Stomach (tissue), 9 donors: ENCODE measurements around the gene FANCC. TPM values are rescaled to one million over a fixed set of nuclear protein-coding genes. Genes with fewer than 3 reads are reported as not detected.

Experiments
- DNase-seq, 2 donors: peaks; one replicate each; pipeline versions ENCODE4 v3.0.0 to v3.0.0-alpha.2; 2013 to 2019
- H3K27ac ChIP-seq, 5 donors: fragments of 200-600 bp in 4 of 5; sonication (generic) in 4 of 5; one replicate each; pipeline ENCODE4 v1.5.1; 2013 to 2019; ENCODE audit warnings: mild to moderate bottlenecking in 1 of 5, moderate library complexity in 1 of 5
- H3K27me3 ChIP-seq, 3 donors: fragments of 200-600 bp; sonication (generic); one replicate each; pipeline ENCODE4 v1.5.1; 2017 to 2019; ENCODE audit warnings: mixed run types in 1 of 3
- H3K36me3 ChIP-seq, 4 donors: fragments of 200-600 bp; sonication (generic); 1 replicate in 3 of 4; 2 replicates in 1 of 4; pipeline ENCODE4 v1.5.1; 2016 to 2019
- H3K4me1 ChIP-seq, 4 donors: fragments of 200-600 bp; sonication (generic); one replicate each; pipeline ENCODE4 v1.5.1; 2016 to 2019
- H3K4me3 ChIP-seq, 4 donors: fragments of 200-600 bp; sonication (generic) in 3 of 4; one replicate each; pipeline ENCODE4 v1.5.1; 2016 to 2019; ENCODE audit warnings: mild to moderate bottlenecking in 1 of 4
- H3K9me3 ChIP-seq, 4 donors: fragments of 200-600 bp; sonication (generic); one replicate each; pipeline ENCODE4 v1.5.1; 2016 to 2019
- CTCF ChIP-seq, 7 experiments: fragments of 450-650 bp in 4 of 7; fragments of 200-600 bp in 3 of 7; sonication (generic) in 3 of 7; IDR thresholded peaks; one replicate each; pipeline ENCODE4 v1.5.1; 2016 to 2019; ENCODE audit warnings: antibody characterized with exemption in 7 of 7, control low read depth in 2 of 7, mild to moderate bottlenecking in 1 of 7
- EP300 ChIP-seq: sonication (generic); formaldehyde crosslinking; IDR thresholded peaks from one replicate; pipeline ENCODE4 v1.6.1; 2017; ENCODE audit warnings: antibody characterized with exemption
- POLR2A ChIP-seq, 4 donors: fragments of 450-650 bp; IDR thresholded peaks; one replicate each; pipeline ENCODE4 v1.6.1; 2016; ENCODE audit warnings: antibody characterized with exemption in 4 of 4, control low read depth in 2 of 4, mild to moderate bottlenecking in 1 of 4, moderate library complexity in 1 of 4
- POLR2AphosphoS5 ChIP-seq, 3 donors: sonication (generic); formaldehyde crosslinking; IDR thresholded peaks; one replicate each; pipeline ENCODE4 v1.6.1; 2016; ENCODE audit warnings: antibody characterized with exemption in 3 of 3
- WGBS, 5 donors: extraction: QIAGEN DNeasy Blood & Tissue Kit in 3 of 5; methylation state at CpG; one replicate each; pipeline versions ENCODE4 v1.1.5 to v1.1.7; 2013 to 2018; 5-methylcytosine and 5-hydroxymethylcytosine counted together
- intact Hi-C: fragments of 100-400 bp; cut with DNase I; formaldehyde crosslinking; loops from one replicate; pipeline ENCODE4 v1.15.1; 2023; ENCODE audit warnings: low total_unique reads
- polyA plus RNA-seq, 3 donors: library from polyadenylated mRNA; stranded (reverse); fragments of 200-250 nt; gene quantifications; one replicate each; pipeline ENCODE4 v1.2.3, GENCODE V29; 2013
- total RNA-seq, 5 donors: library from RNA; depleted of rRNA; stranded (reverse); fragments of >200 nt; gene quantifications; one replicate each; pipeline versions ENCODE4 v1.1.0 to v1.2.3, GENCODE V29; 2014 to 2016
- donor health status: healthy with polysubstance abuse.
- donor health status: Bipolar disorder and iron deficiency.
- donor health status: healthy.

Gene FANCC
- total and polyA plus RNA-seq, 8 donors = 3.1 to 24.5 (median 7.1) TPM

DNA sequence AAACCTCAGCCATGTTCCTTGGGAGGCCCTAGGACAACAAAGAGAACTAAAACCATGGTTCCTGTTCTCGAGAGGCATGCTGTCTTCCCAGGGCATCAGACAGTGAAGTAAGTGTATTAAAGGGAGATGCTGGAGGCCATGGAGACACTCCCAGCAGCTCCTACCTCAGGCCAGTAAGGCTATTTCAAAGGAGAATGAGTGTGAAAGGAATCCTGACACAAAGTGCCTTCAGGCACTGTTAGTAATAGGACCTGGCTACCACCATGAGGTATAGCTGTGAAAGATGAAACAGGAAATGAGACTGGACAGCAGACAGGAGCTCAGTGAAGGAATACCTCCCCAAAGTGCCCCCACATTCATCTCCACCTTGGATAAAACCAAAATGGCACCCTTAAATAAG is 71.0 kb downstream of the FANCC start:
- intact Hi-C loops = no loop called here
- no peak for DNase-seq

DNA sequence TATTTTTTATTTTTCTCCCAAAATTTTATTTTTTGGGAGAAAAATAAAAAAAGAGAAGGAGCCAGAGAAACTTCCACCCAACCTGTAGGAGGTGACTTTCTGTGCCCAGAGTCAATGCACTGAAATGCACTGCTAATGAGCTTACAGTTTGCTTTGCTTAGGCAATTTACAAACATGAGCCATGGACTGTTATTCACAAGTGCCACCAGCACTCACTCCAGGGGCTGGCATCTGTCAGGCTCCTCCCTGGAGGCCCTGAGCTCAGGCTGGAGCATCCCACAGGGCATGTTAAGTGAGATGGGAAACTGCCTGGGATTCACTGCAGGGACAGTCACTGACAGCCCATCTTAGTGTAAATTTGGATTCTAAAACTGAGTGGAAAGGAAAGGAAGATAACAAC is 74.9 kb downstream of the FANCC start:
- no peaks in the 10 kb centered on the region for H3K9me3 ChIP-seq
- no peak for DNase-seq
- H3K36me3 ChIP-seq = peaks cover 0 to 30% (median 26%) of the 10 kb centered on the region in 4 donors
- intact Hi-C loops = no loop called here
- no peak for TF ChIP-seq EP300
- TF ChIP-seq POLR2A (IDR thresholded peaks at IDR 0.05) = no peak
- TF ChIP-seq CTCF (IDR thresholded peaks at IDR 0.05) = no peak
- TF ChIP-seq POLR2AphosphoS5 (IDR thresholded peaks at IDR 0.05) = no peak
- H3K27ac ChIP-seq = no peak overlapping the region
- H3K4me3 ChIP-seq = no peak overlapping the region
- no peaks in the 10 kb centered on the region for H3K27me3 ChIP-seq
- H3K4me1 ChIP-seq = no peaks in the 10 kb centered on the region

More for the DNA sequence above, 71.0 kb downstream of the FANCC start:
- TF ChIP-seq POLR2AphosphoS5 (IDR thresholded peaks at IDR 0.05) = no peak
- Histone ChIP-seq H3K27me3 (no peaks in the 10 kb centered on the region), H3K27ac (no peak overlapping the region), H3K4me3 (no peak overlapping the region), H3K36me3 (peaks cover 0 to 25% (median 20%) of the 10 kb centered on the region in 4 donors), H3K9me3 (no peaks in the 10 kb centered on the region), H3K4me1 (no peaks in the 10 kb centered on the region)
- 89 to 100% (median 95%) methylated on average over 1 of the region's 1 CpG for WGBS, 5 donors

- WGBS, 5 donors = 94 to 98% (median 98%) methylated on average over 5 of the region's 5 CpGs
- TF ChIP-seq POLR2AphosphoS5 (IDR thresholded peaks at IDR 0.05) (no peak), POLR2A (IDR thresholded peaks at IDR 0.05) (no peak), CTCF (IDR thresholded peaks at IDR 0.05) (no peak), EP300 (no peak)
- Histone ChIP-seq H3K27me3 (no peaks in the 10 kb centered on the region), H3K4me1 (no peaks in the 10 kb centered on the region), H3K36me3 (peaks cover 0 to 15% (median 7%) of the 10 kb centered on the region in 4 donors), H3K27ac (no peak overlapping the region), H3K4me3 (no peak overlapping the region), H3K9me3 (no peaks in the 10 kb centered on the region)
- no peak for DNase-seq
- intact Hi-C loops = no loop called here
Observed at GRCh38 chr9:95239071-95239470, 78.4 kb downstream of the FANCC start.

- Histone ChIP-seq H3K4me3 (no peak overlapping the region), H3K4me1 (no peaks in the 10 kb centered on the region), H3K36me3 (peaks cover 0 to 15% (median 7%) of the 10 kb centered on the region in 4 donors), H3K27ac (no peak overlapping the region), H3K27me3 (no peaks in the 10 kb centered on the region), H3K9me3 (no peaks in the 10 kb centered on the region)
- DNase-seq = no peak
- intact Hi-C loops = no loop called here
- WGBS, 5 donors = 93 to 96% (median 95%) methylated on average over 7 of the region's 7 CpGs
- TF ChIP-seq POLR2AphosphoS5 (IDR thresholded peaks at IDR 0.05) (no peak), CTCF (IDR thresholded peaks at IDR 0.05) (no peak), EP300 (no peak), POLR2A (IDR thresholded peaks at IDR 0.05) (no peak)
Observed at GRCh38 chr9:95237336-95237735, 80.2 kb downstream of the FANCC start.

GRCh38 chr9:95230046-95230445 is 87.5 kb downstream of the FANCC start:
- 97 to 99% (median 98%) methylated on average over 6 of the region's 6 CpGs for WGBS, 5 donors
- Histone ChIP-seq H3K27me3 (no peaks in the 10 kb centered on the region), H3K36me3 (peaks cover 0 to 5% (median 0%) of the 10 kb centered on the region in 4 donors), H3K4me3 (no peak overlapping the region), H3K27ac (no peak overlapping the region), H3K4me1 (peaks cover 0 to 4% (median 0%) of the 10 kb centered on the region in 4 donors), H3K9me3 (no peaks in the 10 kb centered on the region)
- DNase-seq = no peak
- intact Hi-C loops = no loop called here
- no peak for TF ChIP-seq CTCF (IDR thresholded peaks at IDR 0.05)
- TF ChIP-seq POLR2A (IDR thresholded peaks at IDR 0.05) = no peak
- no peak for TF ChIP-seq EP300
- TF ChIP-seq POLR2AphosphoS5 (IDR thresholded peaks at IDR 0.05) = no peak
